Activated CD4-positive, alpha-beta memory T cell treated with anti-CD3 and anti-CD28 coated beads for 36 hours (primary cell): ENCODE measurements around the gene ZNF500. TPM values are rescaled to one million over a fixed set of nuclear protein-coding genes. Genes with fewer than 3 reads are reported as not detected.
A peak's percentile ranks its signal among the peaks of the same experiment; 100 is the strongest.
"Not testable (repeated sequence)": the region's sequence is repeated elsewhere in the genome, so short reads cannot be mapped to it uniquely, and the experiment has no call there.

Source experiments
- CTCF ChIA-PET: fragments of 350-600 bp; sonication (Branson Sonifier 250); formaldehyde crosslinking; loops from one replicate; lab custom pipeline; 2021; ENCODE audit warnings: antibody characterized with exemption, inconsistent platforms; lab: Charles Lee
- POLR2A ChIA-PET: fragments of 350-600 bp; sonication (Branson Sonifier 250); formaldehyde crosslinking; loops from one replicate; lab custom pipeline; 2021; ENCODE audit warnings: antibody characterized with exemption; lab: Charles Lee
- DNase-seq: peaks from one replicate; pipeline ENCODE4 v3.0.0-alpha.2; 2020
- H3K27ac Mint-ChIP-seq: one replicate; pipeline ENCODE4 v1.8.0; 2021; ENCODE audit warnings: mixed read lengths
- H3K27me3 Mint-ChIP-seq: one replicate; pipeline ENCODE4 v1.8.0; 2021; ENCODE audit warnings: mixed read lengths
- H3K36me3 Mint-ChIP-seq: one replicate; pipeline ENCODE4 v1.8.0; 2021; ENCODE audit warnings: mixed read lengths
- H3K4me1 Mint-ChIP-seq: one replicate; pipeline ENCODE4 v1.8.0; 2021; ENCODE audit warnings: low read depth, mixed read lengths
- H3K4me3 Mint-ChIP-seq: one replicate; pipeline ENCODE4 v1.8.0; 2021; ENCODE audit warnings: mild to moderate bottlenecking, mixed read lengths
- H3K9me3 Mint-ChIP-seq: one replicate; pipeline ENCODE4 v1.8.0; 2021; ENCODE audit warnings: mixed read lengths
- intact Hi-C: fragments of 100-400 bp; cut with micrococcal nuclease; formaldehyde crosslinking; loops from one replicate; pipeline ENCODE4 v1.15.1; 2023
- total RNA-seq, 2 experiments: library from RNA; stranded (reverse); gene quantifications; one replicate each; pipeline ENCODE4 v1.2.3, GENCODE V29; 2021

Gene ZNF500
- total RNA-seq, 2 experiments from 2014 or later = 11.3 to 11.4 TPM

- Mint-ChIP-seq H3K9me3 (no peaks in the 10 kb centered on the region), H3K4me1 (peaks cover 11% of the 10 kb centered on the region), H3K27ac (no peak overlapping the region), H3K36me3 (peaks cover under 1% of the 10 kb centered on the region), H3K4me3 (no peak overlapping the region), H3K27me3 (no peaks in the 10 kb centered on the region)
- intact Hi-C loops = no loop called here
- ChIA-PET POLR2A (no interaction called here), CTCF (no interaction called here)
- no peak for DNase-seq
Measured at GRCh38 chr16:4747906-4748681, 18.9 kb downstream of the ZNF500 start.

- Mint-ChIP-seq H3K9me3 (no peaks in the 10 kb centered on the region), H3K4me1 (peaks cover 12% of the 10 kb centered on the region), H3K4me3 (no peak overlapping the region), H3K36me3 (no peaks in the 10 kb centered on the region), H3K27me3 (no peaks in the 10 kb centered on the region), H3K27ac (no peak overlapping the region)
- no peak for DNase-seq
- intact Hi-C loops = no loop called here
- ChIA-PET CTCF (interaction anchor here (0.5 kb wide), 1 partner anchor 417 kb away, joined by 3 read pairs; no protein-coding TSS in a partner anchor), POLR2A (no interaction called here)
Measured at GRCh38 chr16:4746991-4747574, 19.9 kb downstream of the ZNF500 start.

DNA sequence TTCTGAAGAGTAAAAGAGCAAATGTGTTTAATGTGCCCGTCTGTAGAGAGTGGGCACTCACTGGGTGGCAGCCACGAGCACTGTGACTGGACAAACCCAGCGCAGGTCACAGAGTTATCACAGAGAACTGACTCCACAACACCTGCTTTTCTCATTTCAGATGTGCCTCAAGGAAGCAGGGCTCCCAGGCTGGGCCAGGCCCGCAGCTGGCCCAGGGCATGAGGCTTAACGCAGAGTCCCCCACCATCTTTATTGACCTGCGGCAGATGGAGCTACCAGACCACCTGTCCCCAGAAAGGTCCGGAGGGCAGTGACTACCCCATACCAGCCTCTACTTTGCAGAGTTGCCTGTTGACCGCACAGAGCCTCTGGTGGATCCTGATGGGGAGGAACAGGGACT is 20.7 kb downstream of the ZNF500 start:
- Mint-ChIP-seq H3K9me3 (no peaks in the 10 kb centered on the region), H3K27ac (no peak overlapping the region), H3K36me3 (no peaks in the 10 kb centered on the region), H3K4me1 (peaks cover 12% of the 10 kb centered on the region), H3K4me3 (no peak overlapping the region), H3K27me3 (no peaks in the 10 kb centered on the region)
- intact Hi-C loops = no loop called here
- no peak for DNase-seq
- CTCF ChIA-PET = no interaction called here
- POLR2A ChIA-PET = no interaction called here

GRCh38 chr16:4745274-4745569 is 21.7 kb downstream of the ZNF500 start:
- POLR2A ChIA-PET = interaction anchor here (1.1 kb wide), 1 partner anchor 15 kb away, joined by 3 read pairs; no protein-coding TSS in a partner anchor
- H3K4me1 Mint-ChIP-seq = peaks cover 12% of the 10 kb centered on the region
- CTCF ChIA-PET = no interaction called here
- H3K27me3 Mint-ChIP-seq = no peaks in the 10 kb centered on the region
- intact Hi-C loops = no loop called here
- H3K4me3 Mint-ChIP-seq = no peak overlapping the region
- H3K27ac Mint-ChIP-seq = no peak overlapping the region
- no peaks in the 10 kb centered on the region for H3K9me3 Mint-ChIP-seq
- H3K36me3 Mint-ChIP-seq = no peaks in the 10 kb centered on the region
- no peak for DNase-seq

GRCh38 chr16:4744555-4745273 is 22.2 kb downstream of the ZNF500 start:
- CTCF ChIA-PET = no interaction called here
- no peaks in the 10 kb centered on the region for H3K36me3 Mint-ChIP-seq
- POLR2A ChIA-PET = interaction anchor here (1.1 kb wide), 1 partner anchor 16 kb away, joined by 3 read pairs; no protein-coding TSS in a partner anchor
- DNase-seq = no peak
- no peaks in the 10 kb centered on the region for H3K9me3 Mint-ChIP-seq
- H3K27ac Mint-ChIP-seq = no peak overlapping the region
- no peak overlapping the region for H3K4me3 Mint-ChIP-seq
- intact Hi-C loops = no loop called here
- H3K27me3 Mint-ChIP-seq = no peaks in the 10 kb centered on the region
- peaks cover 12% of the 10 kb centered on the region for H3K4me1 Mint-ChIP-seq

- intact Hi-C loops = no loop called here
- no peaks in the 10 kb centered on the region for H3K27me3 Mint-ChIP-seq
- CTCF ChIA-PET = no interaction called here
- POLR2A ChIA-PET = no interaction called here
- H3K4me3 Mint-ChIP-seq = peak overlapping the region; percentile 40
- H3K9me3 Mint-ChIP-seq = no peaks in the 10 kb centered on the region
- H3K36me3 Mint-ChIP-seq = no peaks in the 10 kb centered on the region
- DNase-seq = no peak
- H3K27ac Mint-ChIP-seq = no peak overlapping the region
- peaks cover 12% of the 10 kb centered on the region for H3K4me1 Mint-ChIP-seq
Measured at GRCh38 chr16:4743226-4743878, 23.6 kb downstream of the ZNF500 start.

- CTCF ChIA-PET = interaction anchor here (1.2 kb wide), 1 partner anchor 88 kb away, joined by 3 read pairs; no protein-coding TSS in a partner anchor
Measured at GRCh38 chr16:4738370-4738769, 28.6 kb downstream of the ZNF500 start.

DNA sequence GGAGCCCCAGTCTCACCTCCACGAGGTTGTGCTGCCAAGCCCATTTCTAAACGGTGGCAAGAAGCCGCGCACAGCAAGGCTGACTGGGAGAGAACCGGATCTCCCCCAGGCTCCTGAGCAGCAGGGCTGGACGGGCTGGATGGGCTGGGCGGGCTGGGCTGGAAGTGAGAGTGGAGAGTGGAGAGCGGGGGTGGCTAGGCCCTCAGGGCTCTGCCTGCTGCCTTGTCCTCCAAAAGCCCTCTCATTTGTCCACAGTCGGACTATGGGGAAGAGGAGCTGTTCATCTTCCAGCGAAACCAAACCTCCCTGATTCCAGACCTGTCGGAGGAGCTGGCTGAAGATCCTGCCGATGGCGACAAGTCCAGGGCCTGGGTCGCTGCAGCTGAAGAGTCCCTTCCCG is 29.4 kb downstream of the ZNF500 start:
- H3K36me3 Mint-ChIP-seq = no peaks in the 10 kb centered on the region
- ChIA-PET CTCF (no interaction called here), POLR2A (no interaction called here)
- no peaks in the 10 kb centered on the region for H3K9me3 Mint-ChIP-seq
- intact Hi-C loops = loop anchor here (10.0 kb wide), 1 partner anchor 357 kb away; the partner anchor contains the start of gene EEF2KMT
- H3K4me1 Mint-ChIP-seq = peaks cover 14% of the 10 kb centered on the region
- no peak for DNase-seq
- no peak overlapping the region for H3K4me3 Mint-ChIP-seq
- no peaks in the 10 kb centered on the region for H3K27me3 Mint-ChIP-seq
- H3K27ac Mint-ChIP-seq = no peak overlapping the region

More at GRCh38 chr16:4738370-4738769, 28.6 kb downstream of the ZNF500 start:
- DNase-seq, H3K9me3 Mint-ChIP-seq, POLR2A ChIA-PET, H3K27ac Mint-ChIP-seq, H3K36me3 Mint-ChIP-seq, H3K27me3 Mint-ChIP-seq, H3K4me3 Mint-ChIP-seq: not testable (repeated sequence)
- H3K4me1 Mint-ChIP-seq = peaks cover 12% of the 10 kb centered on the region
- intact Hi-C loops = loop anchor here (10.0 kb wide), 1 partner anchor 356 kb away; the partner anchor contains the start of gene EEF2KMT

GRCh38 chr16:4736546-4736945 is 30.4 kb downstream of the ZNF500 start:
- Mint-ChIP-seq H3K4me1 (peaks cover 17% of the 10 kb centered on the region), H3K36me3 (no peaks in the 10 kb centered on the region), H3K27me3 (no peaks in the 10 kb centered on the region), H3K9me3 (no peaks in the 10 kb centered on the region), H3K27ac (no peak overlapping the region), H3K4me3 (no peak overlapping the region)
- intact Hi-C loops = loop anchor here (10.0 kb wide), 1 partner anchor 358 kb away; the partner anchor contains the start of gene EEF2KMT
- CTCF ChIA-PET = no interaction called here
- DNase-seq = no peak
- POLR2A ChIA-PET = no interaction called here

- peak; percentile 94 for DNase-seq
- Mint-ChIP-seq H3K27me3 (no peaks in the 10 kb centered on the region), H3K36me3 (no peaks in the 10 kb centered on the region), H3K27ac (peak overlapping the region; percentile 69), H3K4me1 (peaks cover 17% of the 10 kb centered on the region), H3K9me3 (no peaks in the 10 kb centered on the region), H3K4me3 (peak overlapping the region; percentile 86)
- CTCF ChIA-PET = interaction anchor here (1.0 to 2.4 kb wide), 7 partner anchors 17 to 321 kb away, joined by 3 to 11 read pairs (median 5); partner anchors contain the start of genes MGRN1, ROGDI and ZNF500
- POLR2A ChIA-PET = interaction anchor here (0.8 to 1.9 kb wide), 7 partner anchors 32 to 259 kb away, joined by 3 to 9 read pairs (median 5); partner anchors contain the start of genes GLYR1, HMOX2, NUDT16L1 and ROGDI
- intact Hi-C loops = loop anchor here (1.0 to 10.0 kb wide), 5 partner anchors 33 to 360 kb away; partner anchors contain the start of genes EEF2KMT, NUDT16L1 and ROGDI
Measured at GRCh38 chr16:4734730-4735535, 32.0 kb downstream of the ZNF500 start.
